ENCODE results near the gene LDB1. TPM values are rescaled to one million over a fixed set of nuclear protein-coding genes. Genes with fewer than 3 reads are reported as not detected.

The LDB1 gene
- total and polyA plus RNA-seq, 8 donors: 40.3 to 178 (median 151) TPM

- intact Hi-C loops (cut with DNase I): no loop called here
- Histone ChIP-seq H3K27ac (no peak overlapping the region), H3K36me3 (peaks cover 0 to 21% of the 10 kb centered on the region in 2 donors), H3K4me3 (no peak overlapping the region), H3K4me1 (peaks cover 20 to 51% of the 10 kb centered on the region in 2 donors), H3K27me3 (no peaks in the 10 kb centered on the region), H3K9me3 (no peaks in the 10 kb centered on the region)
- DNase-seq (no peak), ATAC-seq (no peak)
- no peak for TF ChIP-seq CTCF (IDR thresholded peaks at IDR 0.05)
Measured at GRCh38 chr10:102068216-102068615, 52.0 kb downstream of the LDB1 start.

GRCh38 chr10:102067091-102067916 lies 52.9 kb downstream of the LDB1 start:
- no peak for TF ChIP-seq CTCF (IDR thresholded peaks at IDR 0.05)
- intact Hi-C loops (cut with DNase I): no loop called here
- peaks cover 0 to 21% of the 10 kb centered on the region in 2 donors for H3K36me3 ChIP-seq
- peak overlapping the region in 1 of 2 donors; percentile 84 for H3K4me3 ChIP-seq
- no peak for ATAC-seq
- H3K27ac ChIP-seq: no peak overlapping the region
- no peak for DNase-seq
- peaks cover 20 to 47% of the 10 kb centered on the region in 2 donors for H3K4me1 ChIP-seq
- H3K27me3 ChIP-seq: no peaks in the 10 kb centered on the region
- H3K9me3 ChIP-seq: no peaks in the 10 kb centered on the region

GRCh38 chr10:102066399-102067088 lies 53.6 kb downstream of the LDB1 start:
- H3K36me3 ChIP-seq: peaks cover 0 to 21% of the 10 kb centered on the region in 2 donors
- no peaks in the 10 kb centered on the region for H3K27me3 ChIP-seq
- H3K4me3 ChIP-seq: peak overlapping the region; percentile 84 to 99
- no peak for TF ChIP-seq CTCF (IDR thresholded peaks at IDR 0.05)
- ATAC-seq (no peak), DNase-seq (no peak)
- intact Hi-C loops (cut with DNase I): no loop called here
- H3K4me1 ChIP-seq: peaks cover 20 to 47% of the 10 kb centered on the region in 2 donors
- H3K27ac ChIP-seq: peak overlapping the region in 1 of 2 donors; percentile 94
- H3K9me3 ChIP-seq: no peaks in the 10 kb centered on the region

- no peaks in the 10 kb centered on the region for H3K27me3 ChIP-seq
- peaks cover 0 to 21% of the 10 kb centered on the region in 2 donors for H3K36me3 ChIP-seq
- H3K4me1 ChIP-seq: peaks cover 20 to 47% of the 10 kb centered on the region in 2 donors
- DNase-seq (peak in 3 of 4 donors; percentile 15 to 89 (median 38)), ATAC-seq (peak; percentile 58)
- H3K9me3 ChIP-seq: no peaks in the 10 kb centered on the region
- H3K27ac ChIP-seq: peak overlapping the region; percentile 88 to 94
- intact Hi-C loops (cut with DNase I): no loop called here
- H3K4me3 ChIP-seq: peak overlapping the region; percentile 84 to 99
- TF ChIP-seq CTCF (IDR thresholded peaks at IDR 0.05): no peak
Measured at GRCh38 chr10:102065561-102066398, 54.4 kb downstream of the LDB1 start.

Measured in left lung (tissue), 10 donors.